NCI-H748 (cell line): ENCODE data around the gene PPP6R1.
A peak's percentile ranks its signal among the peaks of the same experiment; 100 is the strongest.

Source experiments
- DNase-seq: peaks from one replicate; lab custom pipeline; 2025; ENCODE audit not compliant: unreplicated experiment; lab: John Stamatoyannopoulos, UW

Gene PPP6R1

DNA sequence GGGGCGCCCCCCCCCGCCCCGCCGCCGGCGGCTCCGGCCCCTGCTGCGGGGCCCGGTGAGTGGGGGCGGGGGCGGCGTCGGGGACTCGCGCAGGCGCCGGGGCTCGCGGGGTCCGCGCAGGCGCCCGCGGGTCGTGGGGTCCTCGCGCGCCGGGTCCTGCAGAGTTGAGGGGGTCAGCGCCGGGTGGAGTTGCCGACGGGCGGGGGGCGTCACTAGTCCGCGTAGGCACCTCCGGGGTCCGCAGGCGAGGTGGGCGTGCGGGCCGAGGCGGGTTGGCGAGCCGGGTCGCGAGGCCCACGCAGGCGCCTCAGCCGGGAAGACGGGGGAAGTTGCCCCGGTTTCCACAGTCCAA, 365 bp downstream of the PPP6R1 start:
- DNase-seq = peak; percentile 53

DNA sequence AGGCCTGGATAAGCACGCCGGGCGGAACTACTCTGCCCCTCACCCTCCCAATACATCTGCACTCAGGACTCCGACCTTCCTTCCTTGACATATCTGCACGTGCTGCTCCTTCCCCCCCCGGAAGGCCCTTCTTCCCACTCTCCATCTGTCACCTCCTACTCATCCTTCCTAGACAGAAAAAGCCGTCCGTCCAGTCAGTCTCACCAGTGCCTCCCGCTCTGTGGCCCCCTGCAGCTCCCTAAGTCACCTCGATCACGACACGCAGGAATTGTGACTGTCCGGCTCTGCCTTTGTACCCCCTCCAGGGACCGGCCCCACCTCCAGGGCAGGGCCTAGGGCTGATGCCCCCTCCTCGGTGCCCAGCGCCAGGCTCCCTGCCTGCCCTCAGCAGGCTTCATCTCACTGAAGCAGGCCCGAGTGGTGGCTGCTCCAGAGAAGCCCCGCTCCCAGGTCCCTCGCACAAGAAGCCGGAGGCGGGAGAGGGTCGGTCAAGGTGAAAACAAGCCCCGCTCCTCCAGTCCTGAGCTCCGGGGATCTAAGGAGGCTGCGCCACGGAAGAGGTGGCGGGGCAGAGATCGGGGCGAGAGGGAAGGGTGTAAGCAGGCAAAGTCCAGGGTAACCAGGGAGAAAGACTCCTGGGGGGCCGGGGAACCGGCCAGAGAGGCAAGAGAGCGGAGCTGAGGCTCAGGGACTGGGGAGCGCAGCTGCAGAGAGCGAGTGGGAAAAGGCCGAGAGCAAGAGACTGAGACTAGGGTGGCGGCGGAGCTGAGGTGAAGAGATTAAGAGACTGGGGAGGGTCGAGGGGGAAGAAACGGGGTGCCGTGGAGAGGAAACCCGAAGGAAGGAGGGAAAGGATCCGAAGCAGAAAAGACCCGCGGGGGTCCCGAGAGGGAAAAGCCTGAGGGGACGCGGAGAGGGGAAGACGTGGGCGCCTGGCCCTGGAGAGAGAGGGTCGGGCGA, 1.1 kb downstream of the PPP6R1 start:
- DNase-seq = peak; percentile 51

DNA sequence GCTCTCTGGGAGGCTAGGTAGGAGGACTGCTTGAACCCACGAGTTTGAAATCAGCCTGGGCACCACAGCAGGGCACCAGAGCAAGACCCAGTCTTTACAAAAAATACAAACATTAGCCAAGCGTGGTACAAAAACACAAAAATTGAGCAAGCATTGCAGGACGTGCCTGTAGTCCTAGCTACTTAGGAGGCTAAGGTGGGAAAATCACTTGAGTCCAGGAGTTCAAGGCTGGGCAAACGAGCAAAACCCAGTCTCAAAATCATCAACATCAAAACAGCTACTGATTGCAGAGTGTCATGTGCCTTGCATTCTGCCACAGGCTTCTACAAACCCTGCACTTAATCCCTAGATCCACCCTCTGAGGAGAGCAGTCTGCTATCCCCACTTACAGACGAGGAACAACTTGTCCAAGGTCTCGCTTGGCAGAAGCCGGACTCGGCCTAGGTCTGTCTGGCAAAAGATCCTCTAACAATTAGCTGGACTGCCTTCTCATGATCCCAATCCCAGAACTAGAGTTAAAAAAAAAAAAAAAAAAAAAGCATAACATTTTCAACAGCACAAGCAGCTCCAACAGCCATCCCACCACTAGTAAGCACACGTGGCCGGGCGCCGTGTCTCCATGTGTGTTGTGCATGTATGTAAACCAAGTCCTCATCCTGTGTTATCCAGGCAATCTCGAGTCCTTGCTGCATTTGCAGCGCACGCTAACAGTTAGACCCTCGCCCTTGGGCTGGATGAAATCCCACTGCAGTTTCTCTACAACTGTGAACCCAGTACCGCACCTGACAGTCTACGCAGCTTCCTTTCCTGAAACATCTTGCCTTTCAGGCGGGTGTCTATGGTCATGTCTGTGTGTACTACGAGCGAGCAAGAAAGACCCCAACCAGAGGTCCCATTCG, 2.0 kb downstream of the PPP6R1 start:
- DNase-seq = no peak

DNA sequence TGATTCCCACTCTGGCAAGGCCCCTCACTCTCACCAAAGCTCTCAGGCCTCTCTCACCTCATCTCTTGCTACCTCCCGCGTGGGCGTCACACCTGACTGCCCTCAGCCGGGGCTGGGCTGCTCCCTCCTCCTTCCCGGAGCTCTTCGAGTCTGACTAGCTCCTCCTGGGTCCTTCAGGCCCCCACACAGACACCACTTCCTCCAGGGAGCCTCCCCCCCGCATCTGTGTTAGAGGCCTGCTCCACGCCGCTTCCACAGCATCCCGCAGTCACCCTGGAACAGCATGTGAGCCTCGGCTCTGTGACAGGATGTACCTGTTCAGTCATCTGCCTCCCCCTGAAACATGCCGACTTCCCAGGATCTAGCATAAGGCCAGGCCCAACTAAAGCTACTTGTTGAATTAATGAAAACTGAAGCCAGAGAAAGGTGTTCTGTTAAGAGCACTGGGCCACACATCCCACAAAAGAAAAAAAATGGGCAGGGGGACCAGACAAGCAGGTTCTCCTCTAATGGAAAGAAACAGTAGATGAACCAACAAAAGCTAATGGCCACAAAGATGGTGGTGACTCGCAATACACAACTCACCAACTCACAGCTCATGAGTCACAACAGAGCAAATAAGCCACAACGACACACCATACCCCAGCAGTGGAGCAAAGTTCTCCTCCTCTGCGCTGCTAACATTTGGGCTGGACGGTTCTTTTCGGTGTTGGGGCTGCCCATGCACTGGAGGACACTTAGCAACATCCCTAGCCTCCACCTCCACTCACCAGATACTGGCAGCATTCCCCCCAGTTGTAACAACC, 3.0 kb downstream of the PPP6R1 start:
- no peak for DNase-seq

- no peak for DNase-seq
These were observed 4.2 kb downstream of the PPP6R1 start for GRCh38 chr19:55254625-55254977.

DNA sequence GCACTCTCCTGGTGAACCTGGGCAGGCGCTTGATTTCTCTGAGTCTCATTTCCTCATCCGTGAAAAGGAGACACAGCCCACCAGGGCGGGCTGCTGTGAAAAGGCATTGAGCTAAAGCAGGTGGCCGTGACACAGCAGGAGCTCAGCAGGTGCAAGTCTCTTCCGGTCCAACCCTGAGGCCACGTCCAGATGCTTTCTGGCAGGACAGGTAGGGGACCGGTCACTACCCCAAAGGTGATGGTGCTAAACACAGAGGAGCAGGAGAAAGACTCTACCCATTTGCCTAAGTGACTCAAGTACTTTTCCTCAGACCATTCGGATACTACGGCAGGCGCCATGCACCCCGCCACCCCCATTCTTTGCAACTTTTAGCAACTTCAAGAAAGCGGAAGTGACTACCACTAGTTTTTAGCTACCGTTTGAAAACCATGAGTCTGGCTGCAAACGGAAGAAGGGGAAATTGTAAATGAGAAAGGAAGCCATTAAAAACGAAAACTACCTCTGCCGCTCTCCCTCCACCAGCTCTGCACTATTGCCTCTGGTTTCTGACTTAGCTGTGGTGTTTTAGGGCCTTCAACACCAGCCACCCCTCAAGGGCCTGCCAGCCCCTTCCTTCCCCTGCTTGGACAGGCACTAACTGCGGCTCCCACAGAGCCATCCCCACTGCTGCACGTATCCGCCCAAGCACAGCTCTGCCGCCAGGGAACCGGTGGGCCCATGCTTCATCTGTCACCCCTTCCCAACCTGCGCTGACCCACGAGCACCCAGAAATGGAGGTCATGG, 4.8 kb downstream of the PPP6R1 start:
- DNase-seq = peak; percentile 91

GRCh38 chr19:55252760-55253663, 5.8 kb downstream of the PPP6R1 start:
- DNase-seq = no peak

DNA sequence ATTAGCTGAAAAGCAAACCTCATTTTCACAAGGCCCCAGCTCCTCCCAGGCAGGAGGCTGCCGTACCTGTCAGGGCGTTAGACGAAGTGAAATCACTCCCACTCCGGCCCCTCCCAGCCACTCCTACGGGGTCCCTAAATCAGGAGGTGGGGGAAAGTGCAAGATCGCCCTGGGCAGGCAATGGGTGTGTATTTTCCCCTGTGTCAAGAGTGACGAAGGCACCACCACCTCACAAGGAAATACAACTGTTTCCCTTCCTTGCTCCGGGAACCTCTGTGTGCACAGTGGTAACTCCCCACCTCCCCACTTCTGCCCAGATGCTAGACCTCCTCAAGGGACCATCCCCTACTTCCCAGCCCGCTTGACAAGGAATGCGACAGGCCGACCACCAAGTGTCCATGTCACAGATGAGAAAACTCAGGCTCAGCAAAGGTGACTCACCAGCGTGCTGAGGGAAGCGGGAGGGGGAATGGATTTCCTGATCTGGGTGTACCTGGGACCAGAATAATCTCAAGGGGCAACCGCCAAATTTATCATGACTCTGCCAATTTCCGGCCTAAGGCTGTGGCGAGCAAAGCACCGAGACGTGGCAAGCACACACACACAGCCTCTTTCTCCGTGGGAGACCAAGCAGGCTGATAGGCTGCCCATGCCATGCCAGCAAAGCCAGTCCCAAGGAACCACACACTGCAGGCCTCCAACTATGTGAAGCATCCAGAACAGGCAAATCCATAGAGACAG, 7.3 kb downstream of the PPP6R1 start:
- no peak for DNase-seq

- DNase-seq = no peak
These were observed 8.4 kb downstream of the PPP6R1 start for GRCh38 chr19:55250262-55251036.

GRCh38 chr19:55249841-55250240, 9.0 kb downstream of the PPP6R1 start:
- DNase-seq = no peak

DNA sequence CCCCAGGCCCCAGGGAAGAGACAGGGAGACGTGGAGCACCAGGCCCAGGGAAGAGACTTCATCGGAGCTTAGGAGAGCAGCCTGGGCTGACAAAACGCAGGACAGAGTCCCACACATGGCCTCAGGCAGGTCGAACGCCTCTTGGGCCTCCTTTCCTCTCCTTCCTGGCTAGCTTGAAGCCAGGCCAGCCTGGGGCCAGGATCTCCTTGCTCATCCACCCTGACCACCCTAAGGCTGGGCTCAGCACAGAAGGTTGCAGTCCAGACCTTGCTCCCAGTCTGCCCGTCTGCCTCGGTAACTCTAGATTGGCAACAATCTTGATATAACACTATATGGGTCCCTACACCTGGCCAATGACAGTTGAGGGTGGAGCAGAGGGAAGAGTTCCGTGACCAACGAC, 10.1 kb downstream of the PPP6R1 start:
- DNase-seq = no peak

DNA sequence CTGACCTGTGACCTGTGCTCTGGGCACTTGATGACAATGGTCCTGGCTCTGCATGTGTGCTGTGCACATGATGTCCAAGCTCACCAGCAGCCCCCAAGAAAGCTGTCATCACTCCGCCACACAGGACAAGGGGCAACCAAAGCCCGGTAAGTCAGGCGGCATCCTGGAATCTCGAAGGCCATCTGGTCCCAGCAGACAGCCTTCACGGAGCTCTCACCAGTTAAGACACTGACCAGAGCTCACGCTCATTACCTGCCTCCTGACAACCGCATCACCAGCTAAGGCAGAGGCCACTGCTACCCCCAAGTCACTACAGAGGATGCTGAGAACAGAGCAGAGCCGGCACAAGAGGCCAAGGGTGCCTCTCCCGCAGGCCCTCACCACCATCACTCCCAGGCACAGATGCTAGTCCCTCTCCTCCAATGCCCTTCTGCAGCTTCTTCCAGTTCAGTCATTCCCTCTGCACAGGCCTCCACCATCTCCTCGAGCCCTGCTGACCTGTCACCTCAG, 10.6 kb downstream of the PPP6R1 start:
- no peak for DNase-seq

GRCh38 chr19:55247621-55248099, 11.2 kb downstream of the PPP6R1 start:
- DNase-seq = no peak

GRCh38 chr19:55246462-55247451, 12.1 kb downstream of the PPP6R1 start:
- DNase-seq = no peak

- DNase-seq = no peak
These were observed 13.4 kb downstream of the PPP6R1 start for GRCh38 chr19:55245236-55245904.
